Measurements from ENCODE around the gene ZC3H12A. TPM values are rescaled to one million over a fixed set of nuclear protein-coding genes. Genes with fewer than 3 reads are reported as not detected.
"Not testable (repeated sequence)": the region's sequence is repeated elsewhere in the genome, so short reads cannot be mapped to it uniquely, and the experiment has no call there.

ZC3H12A gene
- total and polyA plus RNA-seq, 9 donors = 1.4 to 86.6 (median 6.8) TPM

DNA sequence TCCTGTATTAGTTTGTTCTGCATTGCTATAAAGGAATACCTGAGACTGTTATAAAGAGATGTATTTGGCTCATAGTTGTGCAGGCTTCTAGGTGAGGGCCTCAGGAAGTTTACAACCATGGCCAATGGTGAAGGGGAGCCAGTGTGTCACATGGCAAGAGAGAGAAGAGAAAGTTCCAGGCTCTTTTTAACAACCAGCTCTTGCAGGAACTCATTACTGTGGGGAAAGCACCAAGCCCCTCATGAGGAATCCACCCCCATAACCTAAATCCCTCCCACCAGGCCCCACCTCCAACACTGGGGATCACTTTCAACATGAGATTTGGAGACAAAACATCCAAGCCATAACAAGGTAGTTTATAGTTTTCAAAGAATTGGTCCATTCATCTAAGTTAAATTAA lies 45.2 kb downstream of the ZC3H12A start:
- DNase-seq = no peak
- Histone ChIP-seq H3K36me3 (no peaks in the 10 kb centered on the region), H3K27me3 (no peaks in the 10 kb centered on the region), H3K4me3 (no peak overlapping the region), H3K27ac (no peak overlapping the region), H3K4me1 (ENCODE audit: insufficient read depth) (peaks cover 2% of the 10 kb centered on the region), H3K9me3 (no peaks in the 10 kb centered on the region)
- intact Hi-C loops (cut with DNase I) = no loop called here
- TF ChIP-seq EP300 (IDR thresholded peaks at IDR 0.05) (no peak), POLR2A (IDR thresholded peaks at IDR 0.05) (no peak), CTCF (IDR thresholded peaks at IDR 0.05) (no peak)

DNA sequence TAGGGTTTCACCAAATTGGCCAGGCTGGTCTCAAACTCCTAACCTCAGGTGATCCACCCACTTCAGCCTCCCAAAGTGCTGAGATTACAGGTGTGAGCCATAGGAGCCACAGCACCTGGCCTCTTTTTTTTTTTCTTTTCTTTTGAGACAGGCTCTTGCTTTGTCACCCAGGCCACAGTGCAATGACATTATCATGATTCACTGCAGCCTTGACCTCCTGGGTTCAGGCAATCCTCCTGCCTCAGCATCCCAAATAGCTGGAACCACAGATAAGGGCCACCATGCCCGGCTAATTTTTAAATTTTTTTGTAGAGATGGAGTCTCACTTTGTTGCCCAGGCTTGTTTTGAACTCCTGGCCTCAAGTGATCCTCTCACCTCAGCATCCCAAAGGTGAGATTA lies 55.5 kb downstream of the ZC3H12A start:
- WGBS, 3 donors = 37 to 63% (median 52%) methylated on average over 1 of the region's 1 CpG
- intact Hi-C loops (cut with DNase I); H3K27me3 ChIP-seq; DNase-seq; H3K9me3 ChIP-seq; H3K4me1 ChIP-seq (ENCODE audit: insufficient read depth); H3K27ac ChIP-seq; H3K36me3 ChIP-seq; H3K4me3 ChIP-seq: not testable (repeated sequence)

DNA sequence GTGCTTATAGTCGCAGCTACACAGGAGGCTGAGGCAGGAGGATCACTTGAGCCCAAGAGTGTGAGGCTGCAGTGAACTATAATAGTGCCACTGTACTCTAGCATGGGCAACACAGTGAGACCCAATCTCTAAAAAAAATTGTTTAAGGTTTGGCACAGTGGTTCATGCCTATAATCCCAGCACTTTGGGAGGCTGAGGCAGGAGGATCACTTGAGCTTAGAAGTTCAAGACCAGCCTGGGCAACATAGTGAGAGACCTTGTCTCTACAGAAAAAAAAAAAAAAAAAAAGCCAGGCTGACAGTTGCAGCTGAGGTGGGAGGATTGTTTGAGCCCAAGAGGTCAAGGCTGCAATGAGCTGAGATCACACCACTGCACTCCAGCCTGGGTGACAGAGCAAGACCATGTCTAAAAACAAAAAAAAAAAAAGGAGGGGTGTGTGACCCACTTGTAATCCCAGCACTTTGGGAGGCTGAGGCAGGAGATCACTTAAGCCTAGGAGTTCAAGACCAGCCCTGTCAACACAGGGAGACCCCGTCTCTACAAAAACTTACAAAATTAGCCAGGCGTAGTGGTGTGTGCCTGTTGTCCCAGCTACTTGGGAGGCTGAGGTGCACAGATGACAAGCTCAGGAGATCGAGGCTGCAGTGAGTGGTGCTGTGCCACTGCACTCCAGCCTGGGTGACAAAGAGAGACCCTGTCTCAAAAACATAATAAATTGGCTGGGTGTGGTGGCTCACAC lies 58.2 kb downstream of the ZC3H12A start:
- intact Hi-C loops (cut with DNase I); H3K27ac ChIP-seq; H3K4me3 ChIP-seq; H3K4me1 ChIP-seq (ENCODE audit: insufficient read depth); H3K27me3 ChIP-seq; H3K36me3 ChIP-seq; DNase-seq; H3K9me3 ChIP-seq: not testable (repeated sequence)
- 79 to 89% (median 84%) methylated on average over 4 of the region's 4 CpGs for WGBS, 3 donors

DNA sequence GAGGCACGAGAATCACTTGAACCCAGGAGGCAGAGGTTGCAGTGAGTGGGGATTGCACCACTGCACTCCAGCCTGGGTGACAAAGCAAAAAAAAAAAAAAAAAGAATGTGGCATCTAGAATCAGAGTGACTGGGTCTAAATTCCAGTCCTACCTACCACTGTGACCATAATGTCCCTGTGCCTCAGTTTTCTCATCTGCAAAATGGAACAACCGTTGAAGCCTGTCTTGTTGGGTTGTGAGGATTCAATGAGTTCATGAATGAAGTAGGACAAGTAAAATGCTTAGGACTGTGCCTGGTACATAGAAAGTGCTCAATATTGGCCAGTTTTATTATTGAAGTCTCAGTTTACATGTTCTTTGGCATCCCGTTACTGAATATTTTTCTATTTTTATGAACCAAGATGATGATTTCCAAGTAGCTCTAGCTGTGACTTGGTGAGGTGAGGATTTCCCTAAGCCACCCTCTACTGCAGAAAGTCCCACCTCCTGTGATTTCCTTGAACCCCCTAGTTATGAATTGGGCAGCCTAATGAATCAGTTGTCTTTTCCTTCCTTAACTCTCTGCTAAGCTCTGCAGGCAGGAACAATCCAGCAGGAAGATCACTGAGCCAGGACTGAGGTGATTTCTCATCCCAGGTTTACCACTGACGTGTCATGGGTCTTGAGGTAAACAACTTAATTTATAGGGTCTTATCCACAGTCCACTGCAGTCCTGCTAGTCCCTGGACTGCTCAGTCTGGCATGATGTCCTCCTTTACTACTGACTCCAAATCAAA lies 59.1 kb downstream of the ZC3H12A start:
- Histone ChIP-seq H3K9me3 (no peaks in the 10 kb centered on the region), H3K27ac (no peak overlapping the region), H3K4me3 (no peak overlapping the region), H3K36me3 (no peaks in the 10 kb centered on the region), H3K27me3 (no peaks in the 10 kb centered on the region), H3K4me1 (ENCODE audit: insufficient read depth) (no peaks in the 10 kb centered on the region)
- intact Hi-C loops (cut with DNase I) = no loop called here
- 86 to 92% (median 87%) methylated on average over 4 of the region's 4 CpGs for WGBS, 3 donors
- DNase-seq = no peak
- no peak for TF ChIP-seq POLR2A (IDR thresholded peaks at IDR 0.05)
- TF ChIP-seq EP300 (IDR thresholded peaks at IDR 0.05) = no peak
- no peak for TF ChIP-seq CTCF (IDR thresholded peaks at IDR 0.05)

Small RNA genes within 50 kb of the gene (microRNA-seq; reads per million reads assigned to microRNA genes)
- 0 to 0.47 (median 0.38) reads per million in 3 donors for gene MIR5581
- gene MIR6732 = 0 reads per million in 3 donors

Small RNA genes within 50 kb of the gene (small RNA-seq; reads per million reads assigned to genes)
- gene MIR5581 = not detected

Other genes starting within 250 kb of the ZC3H12A start
- gene MEAF6, start 40.2 kb downstream of the ZC3H12A start, total RNA-seq = 10 to 100 TPM; 38.7 to 71.3 (median 64.1) TPM
- gene MEAF6, start 40.2 kb downstream of the ZC3H12A start, polyA plus RNA-seq = 100 to 1,000 TPM in 1 of 2 donors, 10 to 100 TPM in 1; 62.1 to 108 TPM
- 10 to 100 TPM in 5 of 7 donors, 1 to 10 TPM in 2; 8.3 to 21.4 (median 16.5) TPM for gene SNIP1, start 79.7 kb downstream of the ZC3H12A start, total RNA-seq
- 10 to 100 TPM in 1 of 2 donors, 1 to 10 TPM in 1; 6.5 to 16.6 TPM for gene SNIP1, start 79.7 kb downstream of the ZC3H12A start, polyA plus RNA-seq
- 10 to 100 TPM; 13.0 to 37.6 (median 17.8) TPM for gene DNALI1, start 82.4 kb downstream of the ZC3H12A start, total RNA-seq
- 10 to 100 TPM; 16.4 to 22.4 TPM for gene DNALI1, start 82.4 kb downstream of the ZC3H12A start, polyA plus RNA-seq
- 10 to 100 TPM; 26.6 to 43.0 (median 31.7) TPM for gene GNL2, start 121.4 kb downstream of the ZC3H12A start, total RNA-seq
- gene GNL2, start 121.4 kb downstream of the ZC3H12A start, polyA plus RNA-seq = 10 to 100 TPM; 22.3 to 44.5 TPM
- gene RSPO1, start 160.3 kb downstream of the ZC3H12A start, total RNA-seq = 10 to 100 TPM in 3 of 7 donors, 1 to 10 TPM in 3, under 1 TPM in 1; 0.23 to 21.4 (median 7.5) TPM
- gene RSPO1, start 160.3 kb downstream of the ZC3H12A start, polyA plus RNA-seq = 1 to 10 TPM in 1 of 2 donors, under 1 TPM in 1; 0.35 to 3.3 TPM
- 1 to 10 TPM in 2 of 7 donors, under 1 TPM in 5; 0.11 to 1.3 (median 0.42) TPM for gene CDCA8, start 217.9 kb downstream of the ZC3H12A start, total RNA-seq
- gene CDCA8, start 217.9 kb downstream of the ZC3H12A start, polyA plus RNA-seq = 1 to 10 TPM in 1 of 2 donors, under 1 TPM in 1; 0.84 to 1.9 TPM

Measured in ovary (tissue), 9 donors.